Ovary (tissue), 3 donors: ENCODE results near the gene BIRC3.

Experiments
- CTCF ChIP-seq, 3 donors: fragments of 450-650 bp in 2 of 3; fragments of 200-600 bp in 1 of 3; IDR thresholded peaks; one replicate each; pipeline versions ENCODE4 v1.5.1 to v1.8.0; 2016 to 2022; ENCODE audit warnings: antibody characterized with exemption in 3 of 3, mild to moderate bottlenecking in 1 of 3
- EP300 ChIP-seq: sonication (generic); formaldehyde crosslinking; IDR thresholded peaks from one replicate; pipeline ENCODE4 v1.6.1; 2017; ENCODE audit warnings: antibody characterized with exemption
- POLR2A ChIP-seq: fragments of 450-650 bp; IDR thresholded peaks from one replicate; pipeline ENCODE4 v1.6.1; 2017; ENCODE audit warnings: antibody characterized with exemption, mild to moderate bottlenecking, moderate library complexity
- donor health status: DM: no; HTN: no; CAD: no.

GRCh38 chr11:102306048-102306597 lies 11.2 kb upstream of the BIRC3 start:
- TF ChIP-seq CTCF (IDR thresholded peaks at IDR 0.05) (no peak), EP300 (no peak), POLR2A (no peak)
